ENCODE measurements around the gene LDB2. TPM values are rescaled to one million over a fixed set of nuclear protein-coding genes. Genes with fewer than 3 reads are reported as not detected.

Gene LDB2
- total and polyA plus RNA-seq, 2 donors (not counting 3 experiments of a cell fraction or from before 2014, with no cell fraction given): 127 to 223 TPM

GRCh38 chr4:16914208-16914607, 15.8 kb upstream of the LDB2 start:
- Histone ChIP-seq H3K9me3 (replicated peaks; ENCODE audit: control insufficient read depth, insufficient read depth, low read length) (no peaks in the 10 kb centered on the region), H2AFZ (ENCODE audit: low read depth, low read length) (no peak overlapping the region), H3K36me3 (ENCODE audit: control insufficient read depth in 2 of 2, extremely low read depth in 1 of 2, insufficient read depth in 2 of 2, low read length in 2 of 2) (no peaks in the 10 kb centered on the region), H3K9me1 (replicated peaks; ENCODE audit: control insufficient read depth, extremely low read depth, insufficient read depth, low read length) (no peaks in the 10 kb centered on the region), H3K27ac (ENCODE audit: insufficient read depth, low read depth, low read length) (no peak overlapping the region), H3K4me1 (ENCODE audit: control insufficient read depth, extremely low read depth, insufficient read depth, low read length) (peaks cover 9% of the 10 kb centered on the region), H4K20me1 (replicated peaks; ENCODE audit: control insufficient read depth, extremely low read depth, insufficient read depth, low read length) (no peaks in the 10 kb centered on the region), H3K4me3 (replicated peaks in 1 of 3; ENCODE audit: insufficient read depth in 1 of 3, low read depth in 1 of 3, low read length in 3 of 3) (no peak overlapping the region), H3K27me3 (ENCODE audit: control insufficient read depth in 2 of 2, insufficient read depth in 2 of 2, low read length in 2 of 2) (no peaks in the 10 kb centered on the region), H3K4me2 (ENCODE audit: insufficient read depth, low read length) (no peak overlapping the region), H3K9ac (replicated peaks; ENCODE audit: extremely low read depth, insufficient read depth, low read length) (no peak overlapping the region), H3K79me2 (ENCODE audit: control insufficient read depth, insufficient read depth, low read length) (no peaks in the 10 kb centered on the region)
- ChIA-PET CTCF (interaction anchor here (0.6 to 1.6 kb wide), 9 partner anchors 18 to 410 kb away, joined by 3 to 10 read pairs (median 3); no protein-coding TSS in a partner anchor), POLR2A (no interaction called here)
- intact Hi-C loops (cut with micrococcal nuclease): loop anchor here (5.0 kb wide), 1 partner anchor 533 kb away; no protein-coding TSS in a partner anchor
- peak; percentile 46 for FAIRE-seq
- peak; percentile 73 for DNase-seq (ENCODE audit: low read depth, low spot score)
- no TSS peak for BruUV-seq (replicated peaks)
- TF ChIP-seq CTCF (IDR thresholded peaks at IDR 0.05; ENCODE audit: extremely low read depth in 1 of 2, insufficient read depth in 1 of 2, low read depth in 1 of 2, low read length in 2 of 2) (peak in 1 of 2 donors; percentile 48), POLR2AphosphoS5 (IDR thresholded peaks at IDR 0.05; ENCODE audit: insufficient read depth, low read depth, low read length) (no peak), GATA2 (IDR thresholded peaks at IDR 0.05; ENCODE audit: insufficient read depth, insufficient read length, low read depth, low read length) (no peak), MYC (IDR thresholded peaks at IDR 0.05; ENCODE audit: low read depth, low read length) (no peak), FOS (IDR thresholded peaks at IDR 0.05; ENCODE audit: borderline replicate concordance, insufficient read depth, low read length) (no peak)
- dilution Hi-C loops (cut with MboI; ENCODE audit: extremely low pct_ligation_motif_present, low sequenced_read_pairs): no loop called here

DNA sequence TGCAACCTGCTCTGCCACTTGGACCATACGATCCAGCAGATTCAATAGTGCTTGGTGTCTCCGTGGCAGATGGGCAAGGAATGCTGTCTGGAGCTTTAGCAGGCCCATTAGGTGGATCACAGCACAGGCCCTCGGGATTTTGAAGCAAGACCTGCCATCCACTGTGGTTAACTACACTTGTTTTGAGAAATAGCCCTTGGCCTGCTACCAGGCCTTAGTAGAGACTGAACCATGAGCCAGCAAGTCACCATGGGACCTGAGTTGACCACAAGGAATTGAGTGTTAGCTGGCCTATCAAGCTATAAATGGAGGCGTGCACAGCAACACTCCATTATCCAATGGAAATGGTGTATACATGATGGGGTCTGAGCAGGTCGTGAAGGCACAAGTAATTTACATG, 14.5 kb upstream of the LDB2 start:
- intact Hi-C loops (cut with micrococcal nuclease) (loop anchor here (5.0 kb wide), 1 partner anchor 534 kb away; no protein-coding TSS in a partner anchor), dilution Hi-C loops (cut with MboI; ENCODE audit: extremely low pct_ligation_motif_present, low sequenced_read_pairs) (no loop called here)
- no TSS peak for BruUV-seq (replicated peaks)

More for the DNA sequence above, 14.5 kb upstream of the LDB2 start:
- FAIRE-seq: no peak
- no peak for DNase-seq (ENCODE audit: low read depth, low spot score)
- no peaks in the 10 kb centered on the region for H3K9me3 ChIP-seq (replicated peaks; ENCODE audit: control insufficient read depth, insufficient read depth, low read length)
- H3K9me1 ChIP-seq (replicated peaks; ENCODE audit: control insufficient read depth, extremely low read depth, insufficient read depth, low read length): no peaks in the 10 kb centered on the region
- H3K36me3 ChIP-seq (ENCODE audit: control insufficient read depth in 2 of 2, extremely low read depth in 1 of 2, insufficient read depth in 2 of 2, low read length in 2 of 2): no peaks in the 10 kb centered on the region
- POLR2A ChIA-PET: no interaction called here
- H2AFZ ChIP-seq (ENCODE audit: low read depth, low read length): no peak overlapping the region
- no peak overlapping the region for H3K4me2 ChIP-seq (ENCODE audit: insufficient read depth, low read length)
- CTCF ChIA-PET: interaction anchor here (0.6 kb wide), 1 partner anchor 411 kb away, joined by 3 read pairs; no protein-coding TSS in a partner anchor
- no peaks in the 10 kb centered on the region for H4K20me1 ChIP-seq (replicated peaks; ENCODE audit: control insufficient read depth, extremely low read depth, insufficient read depth, low read length)
- peaks cover 9% of the 10 kb centered on the region for H3K4me1 ChIP-seq (ENCODE audit: control insufficient read depth, extremely low read depth, insufficient read depth, low read length)
- no peaks in the 10 kb centered on the region for H3K79me2 ChIP-seq (ENCODE audit: control insufficient read depth, insufficient read depth, low read length)
- H3K27ac ChIP-seq (ENCODE audit: insufficient read depth, low read depth, low read length): no peak overlapping the region
- no peak overlapping the region for H3K9ac ChIP-seq (replicated peaks; ENCODE audit: extremely low read depth, insufficient read depth, low read length)
- TF ChIP-seq, protein P1, sequence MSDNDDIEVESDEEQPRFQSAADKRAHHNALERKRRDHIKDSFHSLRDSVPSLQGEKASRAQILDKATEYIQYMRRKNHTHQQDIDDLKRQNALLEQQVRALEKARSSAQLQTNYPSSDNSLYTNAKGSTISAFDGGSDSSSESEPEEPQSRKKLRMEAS (IDR thresholded peaks at IDR 0.05; ENCODE audit: insufficient read depth, insufficient read length): no peak
- TF ChIP-seq CTCF (IDR thresholded peaks at IDR 0.05; ENCODE audit: extremely low read depth in 1 of 2, insufficient read depth in 1 of 2, low read depth in 1 of 2, low read length in 2 of 2): no peak
- TF ChIP-seq POLR2A (IDR thresholded peaks at IDR 0.05; ENCODE audit: low read depth, low read length): no peak
- no peak for TF ChIP-seq MYC (IDR thresholded peaks at IDR 0.05; ENCODE audit: low read depth, low read length)
- no peak for TF ChIP-seq JUN (IDR thresholded peaks at IDR 0.05; ENCODE audit: borderline replicate concordance, insufficient read depth, insufficient read length, low read depth)
- no peak for TF ChIP-seq FOS (IDR thresholded peaks at IDR 0.05; ENCODE audit: borderline replicate concordance, insufficient read depth, low read length)
- no peak for TF ChIP-seq GATA2 (IDR thresholded peaks at IDR 0.05; ENCODE audit: insufficient read depth, insufficient read length, low read depth, low read length)
- no peak for TF ChIP-seq POLR2AphosphoS5 (IDR thresholded peaks at IDR 0.05; ENCODE audit: insufficient read depth, low read depth, low read length)
- no peak for TF ChIP-seq EZH2 (IDR thresholded peaks at IDR 0.05; ENCODE audit: borderline replicate concordance, low read depth, low read length, severe bottlenecking)
- no peak overlapping the region for H3K4me3 ChIP-seq (replicated peaks in 1 of 3; ENCODE audit: insufficient read depth in 1 of 3, low read depth in 1 of 3, low read length in 3 of 3)
- H3K27me3 ChIP-seq (ENCODE audit: control insufficient read depth in 2 of 2, insufficient read depth in 2 of 2, low read length in 2 of 2): no peaks in the 10 kb centered on the region
